ENCODE data around the gene PODXL. TPM values are rescaled to one million over a fixed set of nuclear protein-coding genes. Genes with fewer than 3 reads are reported as not detected.

The PODXL gene
- total RNA-seq, 4 donors from 2014 or later = 13.2 to 40.2 (median 26.6) TPM

GRCh38 chr7:131602994-131603372, 46.6 kb upstream of the PODXL start:
- 84 to 86% methylated on average over 1 to 5 of the region's 5 CpGs for WGBS, 2 donors (ENCODE audit: low coverage in 1 of 2)
- no peak for ATAC-seq
- H3K9me3 ChIP-seq = no peaks in the 10 kb centered on the region
- H3K4me1 ChIP-seq = no peaks in the 10 kb centered on the region
- peaks cover 17% of the 10 kb centered on the region for H3K27me3 ChIP-seq
- no peak overlapping the region for H3K27ac ChIP-seq
- TF ChIP-seq CTCF (IDR thresholded peaks at IDR 0.05) = no peak
- TF ChIP-seq POLR2AphosphoS5 (IDR thresholded peaks at IDR 0.05) = no peak
- TF ChIP-seq POLR2A (IDR thresholded peaks at IDR 0.05) = no peak
- no peak for TF ChIP-seq EP300 (IDR thresholded peaks at IDR 0.05)
- no peaks in the 10 kb centered on the region for H3K36me3 ChIP-seq
- H3K4me3 ChIP-seq = no peak overlapping the region

- no peaks in the 10 kb centered on the region for H3K4me1 ChIP-seq
- no peak overlapping the region for H3K27ac ChIP-seq
- no peaks in the 10 kb centered on the region for H3K36me3 ChIP-seq
- TF ChIP-seq EP300 (IDR thresholded peaks at IDR 0.05) (no peak), POLR2A (IDR thresholded peaks at IDR 0.05) (no peak), CTCF (IDR thresholded peaks at IDR 0.05) (no peak), POLR2AphosphoS5 (IDR thresholded peaks at IDR 0.05) (no peak)
- 87 to 94% methylated on average over 6 to 10 of the region's 12 CpGs for WGBS, 2 donors (ENCODE audit: low coverage in 1 of 2)
- H3K9me3 ChIP-seq = no peaks in the 10 kb centered on the region
- peaks cover 14% of the 10 kb centered on the region for H3K27me3 ChIP-seq
- ATAC-seq = no peak
- H3K4me3 ChIP-seq = no peak overlapping the region
Measured at GRCh38 chr7:131602304-131602993, 46.0 kb upstream of the PODXL start.

GRCh38 chr7:131600085-131600881, 43.9 kb upstream of the PODXL start:
- H3K27me3 ChIP-seq = peaks cover 3% of the 10 kb centered on the region
- no peaks in the 10 kb centered on the region for H3K36me3 ChIP-seq
- no peak overlapping the region for H3K27ac ChIP-seq
- no peak for ATAC-seq
- no peak overlapping the region for H3K4me3 ChIP-seq
- WGBS, 2 donors (ENCODE audit: low coverage in 1 of 2) = 49 to 66% methylated on average over 4 to 10 of the region's 11 CpGs
- TF ChIP-seq EP300 (IDR thresholded peaks at IDR 0.05) (no peak), POLR2AphosphoS5 (IDR thresholded peaks at IDR 0.05) (no peak), CTCF (IDR thresholded peaks at IDR 0.05) (no peak)
- no peaks in the 10 kb centered on the region for H3K9me3 ChIP-seq
- no peaks in the 10 kb centered on the region for H3K4me1 ChIP-seq

GRCh38 chr7:131596785-131597184, 40.4 kb upstream of the PODXL start:
- peaks cover 2% of the 10 kb centered on the region for H3K27me3 ChIP-seq
- TF ChIP-seq CTCF (IDR thresholded peaks at IDR 0.05) (no peak), POLR2A (IDR thresholded peaks at IDR 0.05) (no peak), EP300 (IDR thresholded peaks at IDR 0.05) (no peak), POLR2AphosphoS5 (IDR thresholded peaks at IDR 0.05) (no peak)
- no peaks in the 10 kb centered on the region for H3K36me3 ChIP-seq
- no peak overlapping the region for H3K27ac ChIP-seq
- H3K4me1 ChIP-seq = no peaks in the 10 kb centered on the region
- no peak overlapping the region for H3K4me3 ChIP-seq
- ATAC-seq = no peak
- H3K9me3 ChIP-seq = no peaks in the 10 kb centered on the region
- WGBS, 2 donors (ENCODE audit: low coverage in 1 of 2) = 91 to 92% methylated on average over 2 to 4 of the region's 6 CpGs

GRCh38 chr7:131595699-131596098, 39.3 kb upstream of the PODXL start:
- 83 to 84% methylated on average over 4 of the region's 4 CpGs for WGBS, 2 donors (ENCODE audit: low coverage in 1 of 2)
- Histone ChIP-seq H3K27me3 (peaks cover 5% of the 10 kb centered on the region), H3K36me3 (no peaks in the 10 kb centered on the region), H3K9me3 (no peaks in the 10 kb centered on the region), H3K4me1 (no peaks in the 10 kb centered on the region), H3K27ac (no peak overlapping the region), H3K4me3 (no peak overlapping the region)
- TF ChIP-seq EP300 (IDR thresholded peaks at IDR 0.05) (no peak), CTCF (IDR thresholded peaks at IDR 0.05) (no peak), POLR2AphosphoS5 (IDR thresholded peaks at IDR 0.05) (no peak), POLR2A (IDR thresholded peaks at IDR 0.05) (no peak)
- ATAC-seq = no peak

All from gastroesophageal sphincter (tissue), 4 donors.